Stomach (tissue), 4 donors: ENCODE measurements around the gene NIPAL3.

Source experiments
- CTCF ChIP-seq, 7 experiments: fragments of 450-650 bp in 4 of 7; fragments of 200-600 bp in 3 of 7; sonication (generic) in 3 of 7; IDR thresholded peaks; one replicate each; pipeline ENCODE4 v1.5.1; 2016 to 2019; ENCODE audit warnings: antibody characterized with exemption in 7 of 7, control low read depth in 2 of 7, mild to moderate bottlenecking in 1 of 7
- POLR2AphosphoS5 ChIP-seq, 3 donors: sonication (generic); formaldehyde crosslinking; IDR thresholded peaks; one replicate each; pipeline ENCODE4 v1.6.1; 2016; ENCODE audit warnings: antibody characterized with exemption in 3 of 3

GRCh38 chr1:24481843-24482610 lies 66.4 kb downstream of the NIPAL3 start:
- no peak for TF ChIP-seq POLR2AphosphoS5 (IDR thresholded peaks at IDR 0.05)
- no peak for TF ChIP-seq CTCF (IDR thresholded peaks at IDR 0.05)
